NCI-H1048 (cell line): ENCODE data around the gene TMEM79.

Experiments
- DNase-seq: peaks from one replicate; lab custom pipeline; 2025; lab: John Stamatoyannopoulos, UW

Gene TMEM79

GRCh38 chr1:156262461-156263287 lies 21.5 kb upstream of the TMEM79 start:
- DNase-seq: no peak

GRCh38 chr1:156263288-156263655 lies 20.9 kb upstream of the TMEM79 start:
- DNase-seq: no peak

GRCh38 chr1:156266051-156266450 lies 18.1 kb upstream of the TMEM79 start:
- no peak for DNase-seq

- DNase-seq: no peak
These were observed 15.8 kb upstream of the TMEM79 start for GRCh38 chr1:156268336-156268735.

- no peak for DNase-seq
These were observed 13.8 kb upstream of the TMEM79 start for GRCh38 chr1:156270314-156270713.

- no peak for DNase-seq
These were observed 7.6 kb upstream of the TMEM79 start for GRCh38 chr1:156276532-156276931.

- DNase-seq: no peak
These were observed 7.2 kb upstream of the TMEM79 start for GRCh38 chr1:156276966-156277381.

- no peak for DNase-seq
These were observed 4.3 kb upstream of the TMEM79 start for GRCh38 chr1:156279837-156280236.

GRCh38 chr1:156281281-156281680 lies 2.8 kb upstream of the TMEM79 start:
- no peak for DNase-seq

- DNase-seq: peak; percentile 34
These were observed 2.2 kb upstream of the TMEM79 start for GRCh38 chr1:156281693-156282478.

- DNase-seq: peak; percentile 98
These were observed 1.5 kb upstream of the TMEM79 start, which contains the start of gene SMG5 for GRCh38 chr1:156282479-156283222. Gene SMG5, minus strand, starts transcription at chr1:156282825. Its CDS starts 145 bp downstream, at chr1:156282680.

- no peak for DNase-seq
These were observed 604 bp upstream of the TMEM79 start for GRCh38 chr1:156283521-156283920.

GRCh38 chr1:156284757-156285156 lies 632 bp downstream of the TMEM79 start:
- no peak for DNase-seq

- no peak for DNase-seq
These were observed 1.3 kb downstream of the TMEM79 start for GRCh38 chr1:156285437-156285836.

GRCh38 chr1:156286061-156286460 lies 1.9 kb downstream of the TMEM79 start:
- no peak for DNase-seq

GRCh38 chr1:156289857-156290256 lies 5.7 kb downstream of the TMEM79 start:
- no peak for DNase-seq

GRCh38 chr1:156291226-156292061 lies 7.3 kb downstream of the TMEM79 start:
- DNase-seq: peak; percentile 24

- no peak for DNase-seq
These were observed 8.9 kb downstream of the TMEM79 start for GRCh38 chr1:156293098-156293434.

GRCh38 chr1:156293895-156294294 lies 9.8 kb downstream of the TMEM79 start:
- no peak for DNase-seq

GRCh38 chr1:156295391-156295947 lies 11.3 kb downstream of the TMEM79 start, which contains the start of gene GLMP:
Gene GLMP, minus strand, starts transcription at chr1:156295679. Its CDS starts 34 bp downstream, at chr1:156295645.
- peak; percentile 38 for DNase-seq

- no peak for DNase-seq
These were observed 14.8 kb downstream of the TMEM79 start, which contains the start of gene VHLL for GRCh38 chr1:156298852-156299357. Gene VHLL, minus strand, starts transcription at chr1:156299307. Its CDS starts 118 bp downstream, at chr1:156299189.
